Omental fat pad (tissue), 4 donors: ENCODE results near the gene MACROD2. TPM values are rescaled to one million over a fixed set of nuclear protein-coding genes. Genes with fewer than 3 reads are reported as not detected.

Experiments
- ATAC-seq: fragments of 150-250 bp; one replicate; pipeline ENCODE4 v1.9.1; 2016; ENCODE audit warnings: mild to moderate bottlenecking, moderate library complexity; ENCODE audit not compliant: low FRiP score
- DNase-seq: peaks from one replicate; pipeline ENCODE4 v3.0.0-alpha.2; 2019; ENCODE audit warnings: low spot score
- CTCF ChIP-seq, 3 donors: fragments of 450-650 bp; IDR thresholded peaks; one replicate each; pipeline ENCODE4 v1.5.1; 2016 to 2017; ENCODE audit warnings: antibody characterized with exemption in 3 of 3, mild to moderate bottlenecking in 3 of 3, moderate library complexity in 2 of 3
- total RNA-seq, 4 donors: library from RNA; depleted of rRNA; stranded (reverse); fragments of >200 nt; gene quantifications; one replicate each; pipeline ENCODE4 v1.1.0, GENCODE V29; 2016

The MACROD2 gene
- total RNA-seq, 4 donors from 2014 or later = 6.8 to 54.1 (median 7.4) TPM

- ATAC-seq (no peak), DNase-seq (no peak)
- no peak for TF ChIP-seq CTCF (IDR thresholded peaks at IDR 0.05)
Measured at GRCh38 chr20:15705975-15706374, 1710.7 kb downstream of the MACROD2 start.

GRCh38 chr20:15706719-15707118, 1711.4 kb downstream of the MACROD2 start:
- DNase-seq (no peak), ATAC-seq (no peak)
- no peak for TF ChIP-seq CTCF (IDR thresholded peaks at IDR 0.05)

DNA sequence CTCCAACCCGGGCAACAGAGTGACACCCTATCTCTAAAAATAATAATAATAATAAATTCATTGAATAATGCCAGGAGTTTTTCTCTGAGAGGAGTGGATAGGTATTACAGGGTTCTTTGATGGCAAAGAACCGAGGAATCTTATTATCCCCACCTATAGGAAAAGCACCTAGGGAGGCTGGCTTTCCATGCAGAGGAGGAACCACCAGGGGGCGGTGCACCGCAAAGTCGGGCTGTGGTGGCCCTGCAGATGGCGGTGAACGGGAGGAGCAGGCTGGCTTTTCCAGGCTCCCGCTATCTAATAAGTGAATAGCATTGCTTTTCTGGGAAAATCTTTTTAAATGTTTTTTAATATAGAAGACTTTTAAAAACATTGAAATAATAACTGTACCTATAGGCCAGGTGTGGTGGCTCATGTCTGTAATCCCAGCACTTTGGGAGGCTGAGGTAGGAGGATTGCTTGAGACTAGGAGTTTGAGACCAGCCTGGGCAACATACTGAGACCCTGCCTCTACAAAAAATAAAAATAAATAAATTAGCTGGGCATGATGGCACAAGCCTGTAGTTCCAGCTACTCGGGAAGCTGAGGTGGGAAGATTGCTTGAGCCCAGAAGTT, 1713.8 kb downstream of the MACROD2 start:
- DNase-seq (no peak), ATAC-seq (no peak)
- no peak for TF ChIP-seq CTCF (IDR thresholded peaks at IDR 0.05)

DNA sequence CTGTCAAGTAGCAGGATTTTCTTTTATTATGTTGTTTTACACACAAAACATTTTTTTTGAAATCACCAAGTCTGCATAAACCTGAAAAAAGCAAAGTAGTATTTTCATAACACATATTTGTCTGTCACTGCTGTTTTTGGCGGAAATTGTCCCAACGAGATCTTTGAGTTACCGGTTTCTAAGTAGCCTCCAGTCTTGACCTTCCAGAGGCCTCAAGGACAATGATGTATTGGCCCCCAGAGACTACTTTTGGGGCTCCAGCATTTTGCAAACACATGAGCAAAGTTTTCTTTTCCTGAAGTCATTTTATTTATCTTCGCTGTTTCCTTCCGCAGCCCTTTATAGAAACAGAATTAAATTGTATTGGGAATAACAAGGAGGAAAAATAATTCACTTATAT, 1715.3 kb downstream of the MACROD2 start:
- ATAC-seq (no peak), DNase-seq (no peak)
- no peak for TF ChIP-seq CTCF (IDR thresholded peaks at IDR 0.05)

GRCh38 chr20:15711177-15711576, 1715.9 kb downstream of the MACROD2 start:
- ATAC-seq (no peak), DNase-seq (no peak)
- no peak for TF ChIP-seq CTCF (IDR thresholded peaks at IDR 0.05)

GRCh38 chr20:15716256-15716655, 1720.9 kb downstream of the MACROD2 start:
- ATAC-seq (no peak), DNase-seq (no peak)
- no peak for TF ChIP-seq CTCF (IDR thresholded peaks at IDR 0.05)

GRCh38 chr20:15726416-15726815, 1731.1 kb downstream of the MACROD2 start:
- no peak for TF ChIP-seq CTCF (IDR thresholded peaks at IDR 0.05)
- no peak for ATAC-seq
- no peak for DNase-seq
